ENCODE results near the gene KLHDC8B. TPM values are rescaled to one million over a fixed set of nuclear protein-coding genes. Genes with fewer than 3 reads are reported as not detected.

KLHDC8B gene
- total RNA-seq, result 45.7 and 67.5 TPM in 2 replicates

DNA sequence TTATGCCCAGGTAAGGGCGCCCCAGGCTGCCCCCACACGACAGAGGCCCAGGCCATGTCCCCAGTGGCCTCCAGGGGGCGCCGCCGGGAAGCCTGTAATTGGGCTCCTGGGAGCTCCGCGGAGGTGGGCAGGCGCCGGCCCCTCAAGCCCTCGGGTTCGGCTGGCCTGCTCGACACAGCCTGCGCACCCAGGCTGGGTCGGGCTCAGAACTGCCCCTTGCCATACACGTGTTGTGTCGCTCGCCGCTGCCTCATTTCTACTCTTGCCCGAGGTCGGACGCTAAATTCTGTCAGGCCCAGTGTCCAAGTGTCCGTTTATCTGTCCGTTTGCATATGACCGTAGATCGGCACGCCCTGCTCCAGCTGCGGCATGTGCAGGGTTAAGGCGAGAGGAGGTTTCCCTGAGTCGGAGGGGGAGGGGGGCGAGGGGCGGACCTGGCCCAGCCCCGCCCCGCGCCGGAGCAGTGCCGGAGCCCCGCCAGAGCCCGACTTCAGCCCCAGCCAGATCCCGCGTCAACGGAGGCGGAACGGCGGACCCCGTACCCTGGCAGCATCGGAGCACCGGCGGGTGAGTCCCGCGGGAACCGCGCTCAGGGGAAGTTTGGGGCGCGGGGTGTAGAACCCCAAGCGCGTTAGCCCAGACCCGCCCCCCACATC is at the start of gene KLHDC8B:
KLHDC8B (plus strand) TSS at position 480 of the 656 bp plus-strand sequence. CDS start 1,172 bp downstream, outside the sequence.

DNA sequence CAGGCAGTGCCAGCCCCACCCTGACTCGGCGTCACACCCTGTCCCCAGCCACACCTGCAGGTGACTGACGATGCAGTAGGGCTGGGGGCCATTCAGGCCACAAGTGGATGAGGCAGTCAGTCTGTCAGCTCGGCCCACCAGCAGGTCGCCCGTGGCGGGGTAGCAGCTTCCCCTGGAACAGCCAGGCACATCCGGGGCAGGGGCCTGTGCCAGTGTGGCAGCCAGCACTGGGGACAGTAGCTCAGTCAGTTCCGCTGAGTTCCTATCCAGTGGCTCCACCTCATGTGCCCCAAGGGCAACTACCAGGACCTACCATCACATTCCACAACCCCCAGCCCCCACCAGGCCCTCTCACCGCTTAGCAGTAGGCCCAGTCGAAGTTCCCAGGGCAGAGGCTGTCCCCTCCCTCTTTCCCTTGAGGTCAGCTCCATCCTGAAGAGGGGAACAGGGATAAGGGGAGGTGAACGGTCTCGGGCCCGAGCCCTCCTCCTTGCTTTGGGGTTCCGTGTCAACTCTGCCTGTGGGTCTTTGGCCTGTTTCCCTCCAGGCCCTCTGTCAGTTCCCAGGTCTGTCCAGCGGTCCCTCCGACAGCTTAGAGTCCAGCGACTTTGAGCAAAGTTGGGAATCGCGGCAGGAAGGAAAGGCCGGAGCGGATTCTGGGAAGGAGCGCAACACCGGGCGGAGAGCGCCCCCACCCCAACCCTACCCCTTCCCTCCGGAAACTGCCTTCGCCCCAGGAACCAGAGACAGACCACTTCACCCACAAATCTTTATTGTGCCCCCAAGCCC is 38.8 kb upstream of the KLHDC8B start, which contains the start of gene LAMB2:
LAMB2 (minus strand) TSS at position 614 of the 789 bp plus-strand sequence; CDS start at position 431, 183 bp downstream.

DNA sequence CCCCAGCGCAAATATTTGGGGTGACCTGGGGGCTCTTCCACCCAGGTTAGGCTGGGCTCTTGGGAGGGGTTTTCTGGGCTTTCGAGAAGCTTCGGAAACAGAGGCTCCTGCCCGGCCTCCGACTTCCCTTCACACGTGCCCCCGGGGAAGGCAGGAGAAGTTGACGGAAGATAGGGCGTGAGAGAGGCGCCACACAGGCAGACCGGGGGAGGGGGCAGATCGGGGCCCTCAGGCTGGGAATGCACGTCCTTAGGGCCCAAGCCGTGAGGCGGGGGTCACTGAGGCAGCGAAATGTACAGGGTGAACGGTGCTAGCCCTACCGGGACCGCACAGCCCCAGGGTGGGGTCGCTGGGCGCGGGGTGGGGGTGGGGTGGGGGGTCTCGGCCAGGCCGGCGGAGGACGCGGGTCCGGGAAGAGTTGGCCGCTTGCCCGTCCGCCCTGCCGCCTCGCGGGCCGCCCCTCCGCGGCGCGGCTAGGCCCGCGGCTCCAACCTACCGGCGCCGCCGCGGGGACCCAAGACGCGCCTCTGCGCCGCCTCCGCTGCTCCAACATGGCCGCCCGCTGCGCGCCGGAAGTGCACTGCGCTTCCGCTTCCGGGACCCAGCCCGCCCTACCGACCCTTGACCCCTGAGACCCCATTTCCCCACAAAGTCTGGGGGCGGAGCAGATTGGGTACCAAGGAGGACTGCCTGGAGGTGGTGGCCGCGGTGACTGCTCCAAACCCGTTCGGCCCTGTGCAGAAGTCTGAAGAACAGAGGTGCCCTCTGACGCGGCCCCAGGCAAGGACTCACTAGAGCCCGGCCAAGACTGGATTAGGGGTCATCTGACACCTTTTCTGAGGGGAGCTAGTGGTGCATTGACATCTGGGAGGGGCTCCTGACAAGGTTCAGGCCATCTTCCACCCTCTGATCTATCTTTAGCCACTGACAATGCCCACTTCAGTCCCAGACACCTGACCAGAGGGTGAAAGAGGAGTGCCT is 5.3 kb upstream of the KLHDC8B start, which contains the start of gene CCDC71:
CCDC71 (minus strand) TSS at position 561 of the 981 bp plus-strand sequence. CDS start 2,123 bp downstream, outside the sequence.

Other genes starting within 250 kb of the KLHDC8B start
- 35.0 TPM in 2 replicates for gene P4HTM, start 181.4 kb upstream of the KLHDC8B start, total RNA-seq
- gene WDR6, start 164.2 kb upstream of the KLHDC8B start, total RNA-seq, result 73.6 and 93.7 TPM in 2 replicates
- gene DALRD3, start 153.0 kb upstream of the KLHDC8B start, total RNA-seq, result 49.2 and 72.1 TPM in 2 replicates
- 61.9 and 75.1 TPM in 2 replicates for gene NDUFAF3, start 149.5 kb upstream of the KLHDC8B start, total RNA-seq
- 394 and 444 TPM in 2 replicates for gene IMPDH2, start 142.2 kb upstream of the KLHDC8B start, total RNA-seq
- gene QRICH1, start 77.5 kb upstream of the KLHDC8B start, total RNA-seq, result 41.7 and 59.1 TPM in 2 replicates
- 285 and 326 TPM in 2 replicates for gene QARS1, start 66.8 kb upstream of the KLHDC8B start, total RNA-seq
- 38.3 and 61.7 TPM in 2 replicates for gene USP19, start 50.8 kb upstream of the KLHDC8B start, total RNA-seq
- gene LAMB2, start 38.5 kb upstream of the KLHDC8B start, total RNA-seq, result 531 and 711 TPM in 2 replicates
- gene CCDC71, start 5.3 kb upstream of the KLHDC8B start, total RNA-seq, result 18.8 and 19.5 TPM in 2 replicates
- gene C3orf62, start 105.6 kb downstream of the KLHDC8B start, total RNA-seq, result 1.4 and 1.8 TPM in 2 replicates
- gene USP4, start 168.5 kb downstream of the KLHDC8B start, total RNA-seq, result 24.3 and 27.4 TPM in 2 replicates
- 375 and 450 TPM in 2 replicates for gene GPX1, start 186.8 kb downstream of the KLHDC8B start, total RNA-seq
- 421 and 469 TPM in 2 replicates for gene RHOA, start 240.4 kb downstream of the KLHDC8B start, total RNA-seq
- 15.0 and 19.4 TPM in 2 replicates for gene TCTA, start 240.8 kb downstream of the KLHDC8B start, total RNA-seq